WTC11 (cell line): Measurements from ENCODE around the gene NIFK. TPM values are rescaled to one million over a fixed set of nuclear protein-coding genes. Genes with fewer than 3 reads are reported as not detected.
A peak's percentile ranks its signal among the peaks of the same experiment; 100 is the strongest.

Source experiments
- ATAC-seq: fragments of 200-7000 bp; cut with Tn5 transposase; 2 replicates; pipeline ENCODE4 v1.10.0; 2021; ENCODE audit warnings: mild to moderate bottlenecking, moderate library complexity
- Bru-seq: library from RNA; stranded (reverse); fragments of 400-500 nt; gene quantifications from one replicate; lab custom pipeline; 2021; lab: Mats Ljungman, UMichigan
- CTCF ChIA-PET: fragments of 300-600 bp; sonication (Branson Sonifier 250); formaldehyde crosslinking; loops from one replicate; lab custom pipeline; 2021; ENCODE audit warnings: antibody characterized with exemption; lab: Charles Lee
- POLR2A ChIA-PET: fragments of 350-600 bp; sonication (Branson Sonifier 250); formaldehyde crosslinking; loops from one replicate; lab custom pipeline; 2021; ENCODE audit warnings: antibody characterized with exemption; lab: Charles Lee
- DNase-seq: peaks from one replicate; pipeline ENCODE4 v3.0.0; 2021; ENCODE audit warnings: low spot score
- H3K27ac Mint-ChIP-seq: 2 replicates; pipeline ENCODE4 v1.8.0; 2021; ENCODE audit warnings: mixed read lengths
- H3K27me3 Mint-ChIP-seq: 2 replicates; pipeline ENCODE4 v1.8.0; 2021; ENCODE audit warnings: low read depth, mild to moderate bottlenecking, moderate library complexity, mixed read lengths
- H3K36me3 Mint-ChIP-seq: 2 replicates; pipeline ENCODE4 v1.8.0; 2021; ENCODE audit warnings: mixed read lengths
- H3K4me1 Mint-ChIP-seq: 2 replicates; pipeline ENCODE4 v1.8.0; 2022; ENCODE audit warnings: mixed read lengths
- H3K4me3 Mint-ChIP-seq: 2 replicates; pipeline ENCODE4 v1.8.0; 2021; ENCODE audit warnings: mild to moderate bottlenecking, moderate library complexity, mixed read lengths
- H3K9me3 Mint-ChIP-seq: 2 replicates; pipeline ENCODE4 v1.8.0; 2021; ENCODE audit warnings: mixed read lengths
- CREB1 ChIP-seq: sonication (generic); formaldehyde crosslinking; IDR thresholded peaks from 2 replicates; pipeline ENCODE4 v1.8.0; 2023; ENCODE audit warnings: mild to moderate bottlenecking, missing genetic modification reagents
- E2F5 ChIP-seq: sonication (generic); formaldehyde crosslinking; IDR thresholded peaks from 2 replicates; pipeline ENCODE4 v1.8.1; 2022; ENCODE audit warnings: mild to moderate bottlenecking, moderate library complexity, missing genetic modification reagents
- ERG ChIP-seq: fragments of 250-450 bp; sonication (Bioruptor Pico); IDR thresholded peaks from 2 replicates; pipeline ENCODE4 v1.8.0; 2021; ENCODE audit warnings: mild to moderate bottlenecking
- ETV6 ChIP-seq: sonication (generic); formaldehyde crosslinking; IDR thresholded peaks from 2 replicates; pipeline ENCODE4 v1.8.1; 2022; ENCODE audit warnings: mild to moderate bottlenecking, missing genetic modification reagents
- FOXK1 ChIP-seq: sonication (generic); formaldehyde crosslinking; IDR thresholded peaks from 2 replicates; pipeline ENCODE4 v1.8.0; 2022; ENCODE audit warnings: mild to moderate bottlenecking, moderate library complexity, missing genetic modification reagents
- HMGA2 ChIP-seq: fragments of 250-450 bp; sonication (Bioruptor Pico); IDR thresholded peaks from 2 replicates; pipeline ENCODE4 v1.4.0; 2021; ENCODE audit warnings: mild to moderate bottlenecking, moderate library complexity
- IRF2 ChIP-seq: sonication (generic); formaldehyde crosslinking; IDR thresholded peaks from 2 replicates; pipeline ENCODE4 v1.8.0; 2022; ENCODE audit warnings: low read depth, missing genetic modification reagents, borderline replicate concordance
- JUN ChIP-seq: sonication (generic); formaldehyde crosslinking; IDR thresholded peaks from 2 replicates; pipeline ENCODE4 v1.8.0; 2023; ENCODE audit warnings: mild to moderate bottlenecking, missing genetic modification reagents
- MLX ChIP-seq: sonication (generic); formaldehyde crosslinking; IDR thresholded peaks from 2 replicates; pipeline ENCODE4 v1.8.1; 2023; ENCODE audit warnings: mild to moderate bottlenecking, missing genetic modification reagents, moderate library complexity
- NFE2L1 ChIP-seq: sonication (generic); formaldehyde crosslinking; IDR thresholded peaks from 2 replicates; pipeline ENCODE4 v1.8.1; 2023; ENCODE audit warnings: missing genetic modification reagents
- NR2C2 ChIP-seq: sonication (generic); formaldehyde crosslinking; IDR thresholded peaks from 2 replicates; pipeline ENCODE4 v1.8.0; 2022; ENCODE audit warnings: mild to moderate bottlenecking, missing genetic modification reagents
- OVOL2 ChIP-seq: fragments of 250-450 bp; sonication (Bioruptor Pico); IDR thresholded peaks from 2 replicates; pipeline ENCODE4 v1.9.0; 2021; ENCODE audit warnings: mild to moderate bottlenecking, borderline replicate concordance
- PREB ChIP-seq: sonication (generic); formaldehyde crosslinking; IDR thresholded peaks from 2 replicates; pipeline ENCODE4 v1.8.1; 2022; ENCODE audit warnings: mild to moderate bottlenecking, missing genetic modification reagents, moderate library complexity, borderline replicate concordance
- RELA ChIP-seq: sonication (generic); formaldehyde crosslinking; IDR thresholded peaks from 2 replicates; pipeline ENCODE4 v1.8.1; 2022; ENCODE audit warnings: missing genetic modification reagents, mild to moderate bottlenecking, borderline replicate concordance
- RORB ChIP-seq: fragments of 250-450 bp; sonication (Bioruptor Pico); IDR thresholded peaks from 2 replicates; pipeline ENCODE4 v1.9.0; 2021; ENCODE audit warnings: mild to moderate bottlenecking
- SMAD3 ChIP-seq: sonication (generic); formaldehyde crosslinking; IDR thresholded peaks from 2 replicates; pipeline ENCODE4 v1.8.0; 2022; ENCODE audit warnings: missing genetic modification reagents, mild to moderate bottlenecking, borderline replicate concordance
- SOX15 ChIP-seq: fragments of 250-450 bp; sonication (Bioruptor Pico); IDR thresholded peaks from 2 replicates; pipeline ENCODE4 v1.9.0; 2021; ENCODE audit warnings: mild to moderate bottlenecking
- SP1 ChIP-seq: sonication (generic); formaldehyde crosslinking; conservative IDR thresholded peaks from 2 replicates; pipeline ENCODE4 v1.8.1; 2022; ENCODE audit warnings: missing genetic modification reagents
- TCF7 ChIP-seq: sonication (generic); formaldehyde crosslinking; IDR thresholded peaks from 2 replicates; pipeline ENCODE4 v1.8.0; 2022; ENCODE audit warnings: mild to moderate bottlenecking, low read depth, missing genetic modification reagents, moderate library complexity
- TP53 ChIP-seq: sonication (generic); formaldehyde crosslinking; IDR thresholded peaks from 2 replicates; pipeline ENCODE4 v1.8.1; 2023; ENCODE audit warnings: mild to moderate bottlenecking, missing genetic modification reagents
- ZBTB21 ChIP-seq: sonication (generic); formaldehyde crosslinking; IDR thresholded peaks from 2 replicates; pipeline ENCODE4 v1.8.1; 2023; ENCODE audit warnings: mild to moderate bottlenecking, missing genetic modification reagents, borderline replicate concordance
- ZBTB43 ChIP-seq: sonication (generic); formaldehyde crosslinking; IDR thresholded peaks from 2 replicates; pipeline ENCODE4 v1.8.1; 2023; ENCODE audit warnings: mild to moderate bottlenecking, missing genetic modification reagents
- ZNF138 ChIP-seq: sonication (generic); formaldehyde crosslinking; conservative IDR thresholded peaks from 2 replicates; pipeline ENCODE4 v1.8.1; 2022; ENCODE audit warnings: mild to moderate bottlenecking, moderate library complexity, missing genetic modification reagents
- ZNF263 ChIP-seq: sonication (generic); formaldehyde crosslinking; IDR thresholded peaks from 2 replicates; pipeline ENCODE4 v1.8.1; 2022; ENCODE audit warnings: low read depth, mild to moderate bottlenecking, moderate library complexity, missing genetic modification reagents
- ZNF416 ChIP-seq: fragments of 250-450 bp; sonication (Bioruptor Pico); IDR thresholded peaks from 2 replicates; pipeline ENCODE4 v1.9.0; 2021; ENCODE audit warnings: mild to moderate bottlenecking, inconsistent platforms
- long read RNA-seq, 3 experiments: library from RNA in 1 of 3; library from capped mRNA in 1 of 3; library from polyadenylated mRNA in 1 of 3; unstranded in 2 of 3; stranded (forward) in 1 of 3; transcript quantifications; one replicate each; pipeline ENCODE4 v2.0.0, GENCODE V29; 2021
- total RNA-seq: library from RNA; stranded (reverse); gene quantifications from 3 replicates; pipeline ENCODE4 v1.2.3, GENCODE V29; 2021
- TF ChIP-seq, protein P1 (sequence below): fragments of 250-450 bp; sonication (Bioruptor Pico); IDR thresholded peaks from 2 replicates; pipeline ENCODE4 v1.9.0; 2021; ENCODE audit warnings: mild to moderate bottlenecking

The NIFK gene
- total RNA-seq (72.4 to 91.3 TPM (median 74.5 TPM) in 3 replicates), Bru-seq, nascent RNA (percentile 97 among the genes with signal in this experiment)
- long read RNA-seq, experiment 1, transcript NIFK-201 (7 exons, 1,734 nt), result major isoform, 158 of 176 reads
- long read RNA-seq, experiment 1, partial matches to known transcripts, result 2 of 176 reads
- long read RNA-seq, experiment 1, other reads (novel, unspliced or antisense), result 12 of 176 reads
- long read RNA-seq, experiment 2, transcript NIFK-201 (7 exons, 1,734 nt), result major isoform, 76 of 104 reads
- long read RNA-seq, experiment 2, partial matches to known transcripts, result 0 of 104 reads
- long read RNA-seq, experiment 2, other reads (novel, unspliced or antisense), result 23 of 104 reads
- long read RNA-seq, experiment 3, transcript NIFK-201 (7 exons, 1,734 nt), result major isoform, 338 of 362 reads
- long read RNA-seq, experiment 3, partial matches to known transcripts, result 0 of 362 reads
- long read RNA-seq, experiment 3, other reads (novel, unspliced or antisense), result 22 of 362 reads

GRCh38 chr2:121736462-121737336, at the start of gene NIFK:
NIFK (minus strand) TSS chr2:121736875; CDS start chr2:121736850, 25 bp downstream.
- H3K27me3 Mint-ChIP-seq, result no peaks in the 10 kb centered on the region; the same call in 1 of the 2 replicates
- peak within 1 kb of the TSS; percentile 98 for H3K4me3 Mint-ChIP-seq
- H3K4me1 Mint-ChIP-seq, result peaks cover 10% of the 10 kb centered on the region
- POLR2A ChIA-PET, result interaction anchor here (0.6 to 1.4 kb wide), 9 partner anchors 18 to 614 kb away, joined by 3 to 5 read pairs (median 3); partner anchors contain the start of genes RNU4ATAC and TSN
- peak within 1 kb of the TSS; percentile 90 for H3K27ac Mint-ChIP-seq
- peak; percentile 92 for ATAC-seq
- H3K9me3 Mint-ChIP-seq, result no peaks in the 10 kb centered on the region
- peaks cover 28% of the 10 kb centered on the region for H3K36me3 Mint-ChIP-seq
- DNase-seq, result peak; percentile 100
- CTCF ChIA-PET, result interaction anchor here (0.7 to 3.3 kb wide), 10 partner anchors 11 to 641 kb away, joined by 3 to 10 read pairs (median 4); partner anchors contain the start of gene RNU4ATAC
- TF ChIP-seq IRF2 (no peak), CREB1 (CRISPR knock-in tag) (no peak), E2F5 (CRISPR knock-in tag) (0 out of 2 replicates have a peak, but pooled peaks have one; percentile 34), ERG (CRISPR knock-in tag) (no peak), PREB (CRISPR knock-in tag) (no peak), ZNF138 (CRISPR knock-in tag) (no peak), ZBTB43 (CRISPR knock-in tag) (no peak), SOX15 (CRISPR knock-in tag) (no peak), HMGA2 (no peak), MLX (CRISPR knock-in tag) (no peak), TP53 (CRISPR knock-in tag) (0 out of 2 replicates have a peak, but pooled peaks have one; percentile 41), ZBTB21 (CRISPR knock-in tag) (peak; percentile 61; the same call in 1 of the 2 replicates), TCF7 (CRISPR knock-in tag) (no peak), FOXK1 (CRISPR knock-in tag) (peak; percentile 54; the same call in 1 of the 2 replicates), ETV6 (peak; percentile 87; the same call in 1 of the 2 replicates), NR2C2 (CRISPR knock-in tag) (no peak), RORB (no peak), JUN (CRISPR knock-in tag) (no peak), ZNF416 (no peak), OVOL2 (CRISPR knock-in tag) (no peak), SMAD3 (CRISPR knock-in tag) (no peak), NFE2L1 (CRISPR knock-in tag) (0 out of 2 replicates have a peak, but pooled peaks have one; percentile 16), ZNF263 (CRISPR knock-in tag) (no peak), RELA (no peak), SP1 (CRISPR knock-in tag) (peak; percentile 92)
- TF ChIP-seq, protein P1, sequence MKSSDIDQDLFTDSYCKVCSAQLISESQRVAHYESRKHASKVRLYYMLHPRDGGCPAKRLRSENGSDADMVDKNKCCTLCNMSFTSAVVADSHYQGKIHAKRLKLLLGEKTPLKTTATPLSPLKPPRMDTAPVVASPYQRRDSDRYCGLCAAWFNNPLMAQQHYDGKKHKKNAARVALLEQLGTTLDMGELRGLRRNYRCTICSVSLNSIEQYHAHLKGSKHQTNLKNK (CRISPR knock-in tag), result no peak
